ENCODE results near the gene DDX54. TPM values are rescaled to one million over a fixed set of nuclear protein-coding genes. Genes with fewer than 3 reads are reported as not detected.

DDX54 gene
- total and polyA plus RNA-seq, 8 donors: 42.0 to 73.6 (median 60.8) TPM

- Histone ChIP-seq H3K36me3 (peaks cover 0 to 99% of the 10 kb centered on the region in 2 donors), H3K9me3 (no peaks in the 10 kb centered on the region), H3K4me3 (no peak overlapping the region), H3K27me3 (no peaks in the 10 kb centered on the region), H3K27ac (no peak overlapping the region), H3K4me1 (no peaks in the 10 kb centered on the region)
- TF ChIP-seq CTCF (IDR thresholded peaks at IDR 0.05): no peak
- intact Hi-C loops (cut with DNase I): loop anchor here in 1 of 2 donors (5.0 kb wide), 1 partner anchor 123 kb away; no protein-coding TSS in a partner anchor
- no peak for ATAC-seq
- DNase-seq: no peak
These were observed 14.8 kb downstream of the DDX54 start for GRCh38 chr12:113170457-113170856.

- no peak for ATAC-seq
- H3K4me3 ChIP-seq: no peak overlapping the region
These were observed 15.6 kb downstream of the DDX54 start for GRCh38 chr12:113169697-113170096.

GRCh38 chr12:113167868-113168267 lies 17.4 kb downstream of the DDX54 start:
- H3K4me1 ChIP-seq: no peaks in the 10 kb centered on the region
- no peak for ATAC-seq
- intact Hi-C loops (cut with DNase I): no loop called here

More at GRCh38 chr12:113169697-113170096, 15.6 kb downstream of the DDX54 start:
- TF ChIP-seq CTCF (IDR thresholded peaks at IDR 0.05): no peak
- Histone ChIP-seq H3K9me3 (no peaks in the 10 kb centered on the region), H3K4me1 (no peaks in the 10 kb centered on the region), H3K27ac (no peak overlapping the region), H3K36me3 (peaks cover 0 to 100% of the 10 kb centered on the region in 2 donors), H3K27me3 (no peaks in the 10 kb centered on the region)
- DNase-seq: no peak
- intact Hi-C loops (cut with DNase I): loop anchor here in 1 of 2 donors (5.0 kb wide), 1 partner anchor 122 kb away; no protein-coding TSS in a partner anchor

GRCh38 chr12:113165521-113166450 lies 19.5 kb downstream of the DDX54 start:
- H3K4me3 ChIP-seq: no peak overlapping the region
- no peaks in the 10 kb centered on the region for H3K27me3 ChIP-seq
- DNase-seq: no peak
- intact Hi-C loops (cut with DNase I): no loop called here
- no peaks in the 10 kb centered on the region for H3K9me3 ChIP-seq
- H3K36me3 ChIP-seq: peaks cover 0 to 100% of the 10 kb centered on the region in 2 donors
- H3K27ac ChIP-seq: no peak overlapping the region
- ATAC-seq: no peak
- no peaks in the 10 kb centered on the region for H3K4me1 ChIP-seq
- no peak for TF ChIP-seq CTCF (IDR thresholded peaks at IDR 0.05)

More at GRCh38 chr12:113167868-113168267, 17.4 kb downstream of the DDX54 start:
- Histone ChIP-seq H3K9me3 (no peaks in the 10 kb centered on the region), H3K4me3 (no peak overlapping the region), H3K27ac (no peak overlapping the region), H3K27me3 (no peaks in the 10 kb centered on the region), H3K36me3 (peaks cover 0 to 100% of the 10 kb centered on the region in 2 donors)
- TF ChIP-seq CTCF (IDR thresholded peaks at IDR 0.05): no peak
- no peak for DNase-seq

GRCh38 chr12:113164014-113164413 lies 21.3 kb downstream of the DDX54 start:
- no peak overlapping the region for H3K27ac ChIP-seq
- no peak for DNase-seq
- no peak for TF ChIP-seq CTCF (IDR thresholded peaks at IDR 0.05)
- ATAC-seq: no peak
- no peaks in the 10 kb centered on the region for H3K27me3 ChIP-seq
- H3K9me3 ChIP-seq: no peaks in the 10 kb centered on the region
- no peak overlapping the region for H3K4me3 ChIP-seq
- H3K4me1 ChIP-seq: no peaks in the 10 kb centered on the region
- intact Hi-C loops (cut with DNase I): no loop called here
- peaks cover 0 to 100% of the 10 kb centered on the region in 2 donors for H3K36me3 ChIP-seq
